Measurements from ENCODE around the gene GMDS.

Gene GMDS

DNA sequence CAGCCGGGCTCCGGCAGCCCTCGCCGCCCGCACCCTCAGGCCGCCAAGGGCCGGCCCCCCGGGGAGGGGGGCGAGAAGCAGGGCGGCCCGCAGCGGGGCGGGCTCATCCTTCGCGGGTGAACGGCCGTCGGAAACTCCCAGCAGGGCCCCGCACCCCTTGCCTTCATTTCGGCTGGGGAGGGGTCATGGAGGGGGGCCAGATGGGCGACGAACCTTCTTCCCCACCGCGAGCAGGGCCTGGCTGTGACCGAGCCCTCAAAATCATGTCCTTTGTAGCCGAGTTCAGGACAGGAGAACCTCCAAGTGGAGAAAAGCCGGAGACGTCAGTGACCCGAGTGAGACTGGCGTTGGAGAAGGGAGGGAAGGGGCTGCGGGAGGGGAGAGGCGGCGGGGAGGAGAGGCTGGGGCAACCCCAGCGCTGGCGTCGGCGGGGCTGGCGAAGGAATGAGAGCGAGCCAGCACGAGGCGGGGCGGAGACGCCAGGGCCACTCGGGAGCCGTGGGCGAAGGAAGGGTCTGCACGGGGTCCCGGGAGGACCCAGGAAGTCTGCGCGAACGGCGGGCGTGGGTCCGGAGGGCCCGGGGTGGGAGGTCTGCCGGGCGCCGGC lies 636.3 kb downstream of the GMDS start:
- H3K4me3 ChIP-seq (ENCODE audit: control insufficient read depth, low read depth, low read length) = peak overlapping the region; percentile 56
- TF ChIP-seq, protein P1, sequence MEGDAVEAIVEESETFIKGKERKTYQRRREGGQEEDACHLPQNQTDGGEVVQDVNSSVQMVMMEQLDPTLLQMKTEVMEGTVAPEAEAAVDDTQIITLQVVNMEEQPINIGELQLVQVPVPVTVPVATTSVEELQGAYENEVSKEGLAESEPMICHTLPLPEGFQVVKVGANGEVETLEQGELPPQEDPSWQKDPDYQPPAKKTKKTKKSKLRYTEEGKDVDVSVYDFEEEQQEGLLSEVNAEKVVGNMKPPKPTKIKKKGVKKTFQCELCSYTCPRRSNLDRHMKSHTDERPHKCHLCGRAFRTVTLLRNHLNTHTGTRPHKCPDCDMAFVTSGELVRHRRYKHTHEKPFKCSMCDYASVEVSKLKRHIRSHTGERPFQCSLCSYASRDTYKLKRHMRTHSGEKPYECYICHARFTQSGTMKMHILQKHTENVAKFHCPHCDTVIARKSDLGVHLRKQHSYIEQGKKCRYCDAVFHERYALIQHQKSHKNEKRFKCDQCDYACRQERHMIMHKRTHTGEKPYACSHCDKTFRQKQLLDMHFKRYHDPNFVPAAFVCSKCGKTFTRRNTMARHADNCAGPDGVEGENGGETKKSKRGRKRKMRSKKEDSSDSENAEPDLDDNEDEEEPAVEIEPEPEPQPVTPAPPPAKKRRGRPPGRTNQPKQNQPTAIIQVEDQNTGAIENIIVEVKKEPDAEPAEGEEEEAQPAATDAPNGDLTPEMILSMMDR (IDR thresholded peaks at IDR 0.05; ENCODE audit: control insufficient read depth, insufficient read depth, low read depth, low read length, missing control alignments) = no peak
- DNase-seq (ENCODE audit: low read depth) = no peak

DNA sequence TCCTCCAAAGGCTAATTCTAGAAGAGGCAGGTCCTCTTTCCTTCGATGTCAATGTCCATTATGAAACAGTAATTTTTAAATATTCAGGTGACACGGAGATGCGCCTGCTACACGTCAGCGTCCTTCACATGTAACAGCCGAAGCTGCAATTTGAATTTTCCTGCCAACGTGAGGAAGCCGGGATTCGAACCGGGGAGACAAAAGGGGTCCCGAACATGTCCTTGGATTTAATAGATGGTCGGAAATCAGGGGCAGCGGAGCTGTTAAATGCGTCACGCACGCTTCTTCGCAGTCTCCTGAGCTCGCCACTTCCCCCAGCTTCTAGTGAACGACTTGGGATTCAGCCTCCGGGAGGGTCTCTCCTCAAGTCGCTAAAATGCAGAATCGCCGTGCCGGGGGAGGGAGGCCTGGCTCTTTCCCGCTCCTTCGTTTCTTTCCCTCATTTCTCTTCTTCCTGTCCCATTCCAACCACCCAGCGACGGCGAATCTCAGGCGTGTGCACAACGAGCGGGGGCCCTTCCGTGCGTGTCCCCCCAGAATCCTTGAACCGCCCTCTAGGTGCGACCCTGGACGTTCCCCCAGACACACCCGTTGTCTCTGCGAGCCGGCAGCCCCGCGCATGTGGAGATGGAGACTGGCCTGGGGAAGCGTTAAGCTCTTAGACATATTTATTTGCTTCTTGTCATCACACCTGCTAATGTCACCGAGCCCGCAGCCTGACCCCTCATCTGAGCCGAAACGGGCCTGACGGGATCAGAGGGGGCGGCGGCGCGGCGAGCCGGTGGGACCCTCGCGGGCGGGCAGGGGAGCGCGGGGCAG lies 637.0 kb downstream of the GMDS start:
- no peak overlapping the region for H3K4me3 ChIP-seq (ENCODE audit: control insufficient read depth, low read depth, low read length)
- DNase-seq (ENCODE audit: low read depth) = no peak
- TF ChIP-seq, protein P1 (IDR thresholded peaks at IDR 0.05; ENCODE audit: control insufficient read depth, insufficient read depth, low read depth, low read length, missing control alignments) = no peak

DNA sequence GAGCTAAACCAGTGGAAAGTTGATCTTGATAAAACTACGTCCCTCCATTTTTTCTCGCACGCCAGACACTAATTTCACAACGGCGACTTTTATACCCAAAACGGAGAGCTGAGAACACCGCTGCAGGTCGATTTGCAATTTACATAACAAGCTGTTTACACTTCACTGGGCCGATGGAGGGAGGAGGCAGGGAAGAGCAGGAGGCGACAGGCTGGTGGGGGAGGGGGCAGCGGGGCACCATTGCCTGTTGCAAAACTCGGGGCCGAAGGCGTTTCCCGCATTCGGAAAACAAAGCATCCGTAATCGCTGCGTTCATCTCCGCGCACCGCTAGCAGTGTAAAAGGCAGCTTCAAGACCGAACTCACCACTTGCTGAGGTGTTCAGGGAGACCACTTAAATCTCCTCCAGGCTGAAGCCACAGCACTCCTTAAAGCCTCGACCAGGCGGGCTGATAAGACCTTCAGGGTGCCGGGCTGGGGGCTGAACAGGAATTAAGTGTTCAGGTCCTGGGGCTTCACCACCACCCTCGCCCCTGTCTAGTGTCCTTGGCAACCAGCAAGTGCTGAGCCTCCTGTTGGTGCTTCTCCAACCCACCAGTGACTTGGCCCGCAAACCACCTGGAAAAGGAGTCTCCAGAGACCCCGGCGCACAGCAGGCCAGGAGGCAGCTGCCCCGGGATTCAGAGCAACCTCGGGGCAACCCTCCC lies 637.7 kb downstream of the GMDS start:
- no peak overlapping the region for H3K4me3 ChIP-seq (ENCODE audit: control insufficient read depth, low read depth, low read length)
- TF ChIP-seq, protein P1 (IDR thresholded peaks at IDR 0.05; ENCODE audit: control insufficient read depth, insufficient read depth, low read depth, low read length, missing control alignments) = no peak
- no peak for DNase-seq (ENCODE audit: low read depth)

DNA sequence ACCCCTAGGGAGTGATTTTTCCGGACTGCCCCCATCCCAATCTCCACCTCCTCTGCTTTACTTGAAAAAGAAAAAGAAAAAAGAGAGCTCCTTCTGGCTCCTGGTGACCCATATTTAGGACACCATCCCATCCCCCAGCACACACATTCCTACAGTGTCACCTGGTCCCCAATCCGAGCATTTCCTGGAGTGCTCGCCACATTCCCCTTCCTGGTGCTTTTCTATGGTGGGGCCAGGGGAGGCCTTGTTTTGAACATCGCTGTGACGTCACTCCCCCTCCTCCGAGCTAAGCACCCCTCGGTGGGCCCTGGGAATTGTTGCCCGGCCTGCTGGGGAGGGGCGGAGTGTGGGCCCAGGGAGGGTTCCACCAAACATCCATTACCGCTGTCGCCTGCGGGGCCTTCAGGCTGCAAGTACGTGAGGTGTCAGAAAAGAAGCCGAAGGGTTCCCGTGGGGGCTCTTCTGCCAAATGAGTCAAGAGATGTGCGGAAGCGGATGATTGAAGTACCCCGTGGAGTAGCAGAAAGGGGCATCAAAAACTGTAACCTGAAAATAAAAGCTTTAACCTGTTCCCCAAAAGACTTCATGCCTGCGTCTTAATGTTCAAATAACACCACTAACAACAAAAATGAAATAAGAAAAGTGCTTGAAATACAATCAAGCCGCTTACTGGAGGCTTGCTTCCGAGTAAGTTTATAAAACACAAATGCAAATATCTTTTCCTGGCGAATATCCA lies 638.5 kb downstream of the GMDS start:
- no peak overlapping the region for H3K4me3 ChIP-seq (ENCODE audit: control insufficient read depth, low read depth, low read length)
- DNase-seq (ENCODE audit: low read depth) = no peak
- TF ChIP-seq, protein P1 (IDR thresholded peaks at IDR 0.05; ENCODE audit: control insufficient read depth, insufficient read depth, low read depth, low read length, missing control alignments) = no peak

DNA sequence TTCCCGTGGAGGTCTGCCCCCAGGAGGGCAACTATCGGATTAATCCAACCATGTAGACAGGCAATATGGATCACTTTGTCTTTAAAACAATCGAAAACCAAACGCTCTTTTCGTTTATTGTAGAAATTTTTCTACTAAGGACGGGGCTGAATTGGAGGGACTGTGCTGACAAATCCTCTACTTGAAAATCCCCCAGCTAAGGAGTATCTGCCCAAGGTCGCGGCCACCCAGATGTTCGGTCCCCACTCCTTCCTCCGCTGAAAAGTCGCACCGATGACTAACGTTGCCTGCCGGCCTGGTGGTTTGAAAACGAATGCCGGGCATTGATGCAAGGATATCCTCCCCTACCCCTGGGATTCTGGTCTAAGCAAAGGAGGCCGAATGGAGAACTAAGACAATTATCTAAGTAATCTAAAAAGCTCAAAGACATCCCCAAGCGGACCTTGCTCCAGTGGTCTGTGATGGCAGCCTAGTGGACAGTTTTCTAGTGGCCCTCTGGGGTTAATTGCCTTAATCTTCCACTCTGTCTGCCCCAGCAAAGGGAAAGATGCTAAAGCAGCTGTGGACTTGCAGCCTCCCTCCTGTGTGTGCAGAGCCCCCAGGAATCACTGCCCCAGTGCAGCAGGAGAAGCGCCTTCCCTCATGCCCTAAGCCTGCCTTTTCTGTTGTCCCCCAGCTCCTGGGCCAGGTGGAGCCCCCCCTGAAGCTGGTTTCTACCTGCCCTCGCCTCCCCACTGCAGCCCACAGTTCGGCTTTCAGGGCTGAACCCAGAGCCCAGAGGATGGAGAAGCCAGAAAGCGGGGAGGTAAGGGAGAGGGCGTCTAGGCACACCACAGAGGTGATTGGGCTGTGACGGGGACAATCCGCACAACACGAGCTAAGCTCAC lies 639.3 kb downstream of the GMDS start:
- TF ChIP-seq, protein P1 (IDR thresholded peaks at IDR 0.05; ENCODE audit: control insufficient read depth, insufficient read depth, low read depth, low read length, missing control alignments) = no peak
- DNase-seq (ENCODE audit: low read depth) = no peak
- no peak overlapping the region for H3K4me3 ChIP-seq (ENCODE audit: control insufficient read depth, low read depth, low read length)

Data from AG09309 (cell line).